ENCODE data around the gene ILK. TPM values are rescaled to one million over a fixed set of nuclear protein-coding genes. Genes with fewer than 3 reads are reported as not detected.
A peak's percentile ranks its signal among the peaks of the same experiment; 100 is the strongest.

ILK gene
- total RNA-seq, 4 donors from 2014 or later = 59.8 to 83.8 (median 71.5) TPM

- DNase-seq (ENCODE audit: low spot score in 2 of 2) = no peak
- WGBS = 90% methylated on average over 2 of the region's 2 CpGs
- H3K4me3 ChIP-seq = no peak overlapping the region
- TF ChIP-seq CTCF (IDR thresholded peaks at IDR 0.05) (no peak), EP300 (IDR thresholded peaks at IDR 0.05) (no peak), POLR2AphosphoS5 (IDR thresholded peaks at IDR 0.05) (no peak), POLR2A (IDR thresholded peaks at IDR 0.05) (no peak)
- H3K36me3 ChIP-seq = peaks cover 10% of the 10 kb centered on the region
- H3K27me3 ChIP-seq = no peaks in the 10 kb centered on the region
- no peak overlapping the region for H3K27ac ChIP-seq
- no peaks in the 10 kb centered on the region for H3K9me3 ChIP-seq
- peaks cover 8% of the 10 kb centered on the region for H3K4me1 ChIP-seq
Observed at GRCh38 chr11:6565325-6565724, 38.2 kb upstream of the ILK start.

GRCh38 chr11:6565988-6566703 lies 37.4 kb upstream of the ILK start:
- DNase-seq (ENCODE audit: low spot score in 2 of 2) = no peak
- Histone ChIP-seq H3K4me3 (no peak overlapping the region), H3K4me1 (peaks cover 8% of the 10 kb centered on the region), H3K36me3 (peaks cover 18% of the 10 kb centered on the region), H3K9me3 (no peaks in the 10 kb centered on the region), H3K27me3 (no peaks in the 10 kb centered on the region), H3K27ac (no peak overlapping the region)
- 95% methylated on average over 5 of the region's 5 CpGs for WGBS
- TF ChIP-seq EP300 (IDR thresholded peaks at IDR 0.05) = no peak
- TF ChIP-seq POLR2A (IDR thresholded peaks at IDR 0.05) = no peak
- no peak for TF ChIP-seq CTCF (IDR thresholded peaks at IDR 0.05)
- TF ChIP-seq POLR2AphosphoS5 (IDR thresholded peaks at IDR 0.05) = no peak

- peaks cover 8% of the 10 kb centered on the region for H3K4me1 ChIP-seq
- no peak overlapping the region for H3K27ac ChIP-seq
- no peak for DNase-seq (ENCODE audit: low spot score in 2 of 2)
- H3K9me3 ChIP-seq = no peaks in the 10 kb centered on the region
- no peak overlapping the region for H3K4me3 ChIP-seq
- H3K27me3 ChIP-seq = no peaks in the 10 kb centered on the region
- WGBS = 89% methylated on average over 12 of the region's 13 CpGs
- TF ChIP-seq CTCF (IDR thresholded peaks at IDR 0.05) (no peak), EP300 (IDR thresholded peaks at IDR 0.05) (no peak), POLR2AphosphoS5 (IDR thresholded peaks at IDR 0.05) (no peak), POLR2A (IDR thresholded peaks at IDR 0.05) (no peak)
- peaks cover 19% of the 10 kb centered on the region for H3K36me3 ChIP-seq
Observed at GRCh38 chr11:6566704-6567370, 36.7 kb upstream of the ILK start.

GRCh38 chr11:6567371-6567745 lies 36.2 kb upstream of the ILK start:
- no peaks in the 10 kb centered on the region for H3K27me3 ChIP-seq
- WGBS = no CpG with 5 or more reads among the region's 7 CpGs
- peaks cover 19% of the 10 kb centered on the region for H3K36me3 ChIP-seq
- no peaks in the 10 kb centered on the region for H3K9me3 ChIP-seq
- peaks cover 8% of the 10 kb centered on the region for H3K4me1 ChIP-seq
- H3K27ac ChIP-seq = no peak overlapping the region
- peak in 1 of 2 donors; percentile 59 for DNase-seq (ENCODE audit: low spot score in 2 of 2)
- H3K4me3 ChIP-seq = no peak overlapping the region
- TF ChIP-seq POLR2A (IDR thresholded peaks at IDR 0.05) (no peak), POLR2AphosphoS5 (IDR thresholded peaks at IDR 0.05) (no peak), EP300 (IDR thresholded peaks at IDR 0.05) (no peak), CTCF (IDR thresholded peaks at IDR 0.05) (no peak)

- WGBS = 59% methylated on average over 4 of the region's 4 CpGs
- Histone ChIP-seq H3K36me3 (peaks cover 19% of the 10 kb centered on the region), H3K4me1 (peaks cover 8% of the 10 kb centered on the region), H3K27me3 (no peaks in the 10 kb centered on the region), H3K9me3 (no peaks in the 10 kb centered on the region), H3K27ac (no peak overlapping the region), H3K4me3 (no peak overlapping the region)
- peak in 1 of 2 donors; percentile 67 for DNase-seq (ENCODE audit: low spot score in 2 of 2)
- TF ChIP-seq POLR2AphosphoS5 (IDR thresholded peaks at IDR 0.05) (no peak), POLR2A (IDR thresholded peaks at IDR 0.05) (no peak)
Observed at GRCh38 chr11:6568191-6568918, 35.2 kb upstream of the ILK start.

All from suprapubic skin (tissue), 4 donors.